Endothelial cell of hepatic sinusoid (primary cell): Measurements from ENCODE around the gene SELENOH.

Source experiments
- in situ Hi-C: cut with HindIII; loops from 2 replicates; pipeline ENCODE4 v1.10.0; 2017; ENCODE audit warnings: low sequenced_read_pairs

Gene SELENOH

GRCh38 chr11:57777969-57778317, 36.7 kb downstream of the SELENOH start:
- in situ Hi-C loops = loop anchor here (5.0 kb wide), 1 partner anchor 66 kb away; the partner anchor contains the start of genes MED19 and TMX2

GRCh38 chr11:57778318-57779037, 37.2 kb downstream of the SELENOH start:
- in situ Hi-C loops = loop anchor here (5.0 kb wide), 1 partner anchor 66 kb away; the partner anchor contains the start of genes MED19 and TMX2

GRCh38 chr11:57779276-57779675, 38.0 kb downstream of the SELENOH start:
- in situ Hi-C loops = loop anchor here (5.0 kb wide), 1 partner anchor 67 kb away; the partner anchor contains the start of genes MED19 and TMX2

GRCh38 chr11:57781529-57781943, 40.2 kb downstream of the SELENOH start:
- in situ Hi-C loops = no loop called here

- in situ Hi-C loops = no loop called here
Observed at GRCh38 chr11:57785072-57785471, 43.8 kb downstream of the SELENOH start.

GRCh38 chr11:57786436-57786835, 45.1 kb downstream of the SELENOH start:
- in situ Hi-C loops = no loop called here

GRCh38 chr11:57787006-57787604, 45.8 kb downstream of the SELENOH start:
- in situ Hi-C loops = no loop called here

GRCh38 chr11:57787920-57788702, 46.8 kb downstream of the SELENOH start:
- in situ Hi-C loops = no loop called here

GRCh38 chr11:57788703-57789088, 47.4 kb downstream of the SELENOH start:
- in situ Hi-C loops = no loop called here

GRCh38 chr11:57791321-57792059, 50.2 kb downstream of the SELENOH start:
- in situ Hi-C loops = no loop called here

GRCh38 chr11:57792060-57792541, 50.8 kb downstream of the SELENOH start:
- in situ Hi-C loops = no loop called here

- in situ Hi-C loops = no loop called here
Observed at GRCh38 chr11:57792870-57793269, 51.6 kb downstream of the SELENOH start.
